Gastrocnemius medialis (tissue), 4 donors: Measurements from ENCODE around the gene NUB1. TPM values are rescaled to one million over a fixed set of nuclear protein-coding genes. Genes with fewer than 3 reads are reported as not detected.

Experiments used
- ATAC-seq, 2 donors: fragments of 150-250 bp; one replicate each; pipeline ENCODE4 v1.9.1; 2016
- DNase-seq, 2 donors: peaks; one replicate each; pipeline ENCODE4 v3.0.0-alpha.2; 2019
- H3K27ac ChIP-seq, 4 donors: fragments of 200-600 bp; sonication (generic); 1 replicate in 1 of 4; 2 replicates in 3 of 4; pipeline ENCODE4 v1.5.1; 2016 to 2018; ENCODE audit warnings: mild to moderate bottlenecking in 2 of 4, moderate library complexity in 1 of 4
- H3K27me3 ChIP-seq, 3 donors: fragments of 200-600 bp; sonication (generic) in 2 of 3; 1 replicate in 1 of 3; 2 replicates in 2 of 3; pipeline versions ENCODE4 v1.5.1 to v1.6.0; 2016 to 2019; ENCODE audit warnings: mild to moderate bottlenecking in 1 of 3, moderate library complexity in 1 of 3
- H3K36me3 ChIP-seq, 2 donors: fragments of 200-600 bp; sonication (generic) in 1 of 2; one replicate each; pipeline ENCODE4 v1.5.1; 2017 to 2018
- H3K4me1 ChIP-seq, 2 donors: fragments of 200-600 bp; sonication (generic) in 1 of 2; one replicate each; pipeline ENCODE4 v1.5.1; 2016 to 2017; ENCODE audit warnings: mild to moderate bottlenecking in 2 of 2
- H3K4me3 ChIP-seq, 4 donors: fragments of 200-600 bp; sonication (generic) in 3 of 4; 1 replicate in 1 of 4; 2 replicates in 3 of 4; pipeline ENCODE4 v1.5.1; 2016 to 2019; ENCODE audit warnings: mild to moderate bottlenecking in 2 of 4
- H3K9me3 ChIP-seq, 3 donors: fragments of 200-600 bp; sonication (generic) in 2 of 3; 1 replicate in 1 of 3; 2 replicates in 2 of 3; pipeline ENCODE4 v1.5.1; 2016 to 2019
- POLR2A ChIP-seq, 2 donors: fragments of 450-650 bp; IDR thresholded peaks; one replicate each; pipeline ENCODE4 v1.6.1; 2017; ENCODE audit warnings: antibody characterized with exemption in 2 of 2, mild to moderate bottlenecking in 2 of 2, moderate library complexity in 2 of 2
- in situ Hi-C, 4 donors: fragments of 200-750 bp; cut with MboI; loops; one replicate each; pipeline versions ENCODE4 v1.15.0 to v1.8.0; 2017; ENCODE audit warnings: low sequenced_read_pairs in 4 of 4
- intact Hi-C: fragments of 100-400 bp; cut with DNase I; formaldehyde crosslinking; loops from one replicate; pipeline ENCODE4 v1.15.1; 2023; ENCODE audit warnings: low total_unique reads
- total RNA-seq, 4 donors: library from RNA; depleted of rRNA; stranded (reverse); fragments of >200 nt; gene quantifications; one replicate each; pipeline versions ENCODE4 v1.1.0 to v1.2.3, GENCODE V29; 2016
- TF ChIP-seq, protein P1 (sequence below), 5 experiments: fragments of 450-650 bp in 3 of 5; fragments of 200-600 bp in 2 of 5; sonication (generic) in 2 of 5; IDR thresholded peaks in 4 of 5; conservative IDR thresholded peaks in 1 of 5; 1 replicate in 4 of 5; 2 replicates in 1 of 5; pipeline ENCODE4 v1.5.1; 2016 to 2019; ENCODE audit warnings: antibody characterized with exemption in 5 of 5, mild to moderate bottlenecking in 3 of 5, moderate library complexity in 3 of 5

The NUB1 gene
- total RNA-seq, 4 donors from 2014 or later, result 45.3 to 59.0 (median 49.7) TPM

GRCh38 chr7:151408498-151408838 is 66.9 kb downstream of the NUB1 start:
- in situ Hi-C loops (no loop called here), intact Hi-C loops (no loop called here)
- DNase-seq (no peak), ATAC-seq (no peak)
- Histone ChIP-seq H3K27ac (no peak overlapping the region), H3K9me3 (no peaks in the 10 kb centered on the region), H3K36me3 (no peaks in the 10 kb centered on the region), H3K4me3 (no peak overlapping the region), H3K27me3 (peaks cover 42% of the 10 kb centered on the region in 3 donors), H3K4me1 (peaks cover 4 to 9% of the 10 kb centered on the region in 2 donors)
- TF ChIP-seq, protein P1, sequence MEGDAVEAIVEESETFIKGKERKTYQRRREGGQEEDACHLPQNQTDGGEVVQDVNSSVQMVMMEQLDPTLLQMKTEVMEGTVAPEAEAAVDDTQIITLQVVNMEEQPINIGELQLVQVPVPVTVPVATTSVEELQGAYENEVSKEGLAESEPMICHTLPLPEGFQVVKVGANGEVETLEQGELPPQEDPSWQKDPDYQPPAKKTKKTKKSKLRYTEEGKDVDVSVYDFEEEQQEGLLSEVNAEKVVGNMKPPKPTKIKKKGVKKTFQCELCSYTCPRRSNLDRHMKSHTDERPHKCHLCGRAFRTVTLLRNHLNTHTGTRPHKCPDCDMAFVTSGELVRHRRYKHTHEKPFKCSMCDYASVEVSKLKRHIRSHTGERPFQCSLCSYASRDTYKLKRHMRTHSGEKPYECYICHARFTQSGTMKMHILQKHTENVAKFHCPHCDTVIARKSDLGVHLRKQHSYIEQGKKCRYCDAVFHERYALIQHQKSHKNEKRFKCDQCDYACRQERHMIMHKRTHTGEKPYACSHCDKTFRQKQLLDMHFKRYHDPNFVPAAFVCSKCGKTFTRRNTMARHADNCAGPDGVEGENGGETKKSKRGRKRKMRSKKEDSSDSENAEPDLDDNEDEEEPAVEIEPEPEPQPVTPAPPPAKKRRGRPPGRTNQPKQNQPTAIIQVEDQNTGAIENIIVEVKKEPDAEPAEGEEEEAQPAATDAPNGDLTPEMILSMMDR (IDR thresholded peaks at IDR 0.05 in 4 of 5, conservative IDR thresholded peaks at IDR 0.05 in 1 of 5), result no peak
- TF ChIP-seq POLR2A (IDR thresholded peaks at IDR 0.05), result no peak

GRCh38 chr7:151408839-151409666 is 67.4 kb downstream of the NUB1 start:
- Histone ChIP-seq H3K27ac (no peak overlapping the region), H3K4me3 (peak overlapping the region; percentile 45 to 51 (median 49)), H3K4me1 (peaks cover 4 to 9% of the 10 kb centered on the region in 2 donors), H3K9me3 (no peaks in the 10 kb centered on the region), H3K27me3 (peaks cover 42 to 48% (median 42%) of the 10 kb centered on the region in 3 donors), H3K36me3 (no peaks in the 10 kb centered on the region)
- DNase-seq (no peak), ATAC-seq (peak in 1 of 2 donors; percentile 27)
- in situ Hi-C loops, result no loop called here
- intact Hi-C loops, result no loop called here
- TF ChIP-seq POLR2A (IDR thresholded peaks at IDR 0.05), result no peak
- TF ChIP-seq, protein P1 (IDR thresholded peaks at IDR 0.05 in 4 of 5, conservative IDR thresholded peaks at IDR 0.05 in 1 of 5), result no peak

DNA sequence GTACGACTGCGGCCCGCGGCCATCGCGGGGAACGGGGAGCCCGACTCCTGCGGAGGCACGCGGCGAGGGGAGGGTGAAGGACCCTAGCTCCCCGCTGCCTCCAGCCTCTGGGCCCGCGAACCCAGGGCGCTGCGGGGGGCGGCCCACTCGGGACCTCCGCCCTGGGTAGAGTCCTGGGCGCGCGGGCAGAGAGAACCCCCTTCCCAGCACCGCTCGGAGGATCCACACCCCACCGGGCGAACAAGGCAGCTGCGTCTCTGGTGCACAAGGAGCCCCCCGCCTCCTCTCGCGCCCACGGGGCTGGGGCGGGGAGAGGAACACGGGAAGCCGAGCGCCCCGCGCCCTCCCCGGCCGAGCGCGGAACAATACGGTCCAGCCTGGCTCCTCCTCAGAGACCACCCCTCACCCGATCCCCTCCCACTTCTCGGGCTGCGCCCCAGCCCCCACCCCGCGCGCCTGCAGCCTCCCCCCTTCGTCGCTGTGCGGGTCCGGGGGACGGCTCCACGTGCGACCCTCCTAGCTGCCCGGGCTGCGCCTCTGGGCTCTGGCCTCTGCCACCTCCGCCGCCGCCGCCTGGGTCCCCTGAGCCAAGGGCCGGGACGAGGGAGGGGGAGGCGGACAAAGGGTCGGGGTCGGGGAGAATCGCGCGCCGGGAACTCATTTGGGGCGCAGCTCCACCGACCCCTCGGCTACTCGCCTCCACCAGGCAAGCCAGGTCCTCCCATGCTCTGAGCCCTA is 68.2 kb downstream of the NUB1 start, which contains the start of gene WDR86:
Gene WDR86, minus strand, starts transcription at position 372 of the 738 bp plus-strand sequence. CDS start 449 bp downstream, outside the sequence.
- peaks cover 42 to 48% (median 42%) of the 10 kb centered on the region in 3 donors for H3K27me3 ChIP-seq
- in situ Hi-C loops, result no loop called here

More for the DNA sequence above, 68.2 kb downstream of the NUB1 start, which contains the start of gene WDR86:
- H3K36me3 ChIP-seq, result no peaks in the 10 kb centered on the region
- no peaks in the 10 kb centered on the region for H3K9me3 ChIP-seq
- TF ChIP-seq, protein P1 (IDR thresholded peaks at IDR 0.05 in 4 of 5, conservative IDR thresholded peaks at IDR 0.05 in 1 of 5), result no peak
- no peak for TF ChIP-seq POLR2A (IDR thresholded peaks at IDR 0.05)
- H3K4me3 ChIP-seq, result peak within 1 kb of the TSS; percentile 45 to 51 (median 49)
- intact Hi-C loops, result no loop called here
- DNase-seq (no peak), ATAC-seq (no peak)
- peaks cover 4 to 9% of the 10 kb centered on the region in 2 donors for H3K4me1 ChIP-seq
- H3K27ac ChIP-seq, result no peak within 1 kb of the TSS
